DOHH2 (cell line): ENCODE results near the gene PPP1R14C.

Experiments used
- H3F3A ChIP-seq: fragments of 200-600 bp; sonication (generic), shearing (Covaris generic); 2 replicates; pipeline ENCODE4 v1.6.0; 2016; ENCODE audit warnings: antibody characterized with exemption, mild to moderate bottlenecking; ENCODE audit not compliant: control insufficient read depth, insufficient read depth
- H3K27ac ChIP-seq: fragments of 200-600 bp; sonication (generic); 2 replicates; pipeline ENCODE4 v1.5.1; 2014; ENCODE audit warnings: low read depth, mild to moderate bottlenecking, low read length, moderate library complexity
- H3K27me3 ChIP-seq: fragments of 200-600 bp; sonication (generic); 2 replicates; pipeline ENCODE4 v1.6.1; 2014; ENCODE audit warnings: mild to moderate bottlenecking, low read length, mixed read lengths; ENCODE audit not compliant: control insufficient read depth
- H3K36me3 ChIP-seq: fragments of 200-600 bp; sonication (generic); 2 replicates; pipeline ENCODE4 v1.6.1; 2014; ENCODE audit warnings: mild to moderate bottlenecking, low read length, moderate library complexity, mixed read lengths; ENCODE audit not compliant: control insufficient read depth
- H3K4me1 ChIP-seq: fragments of 200-600 bp; sonication (generic); 2 replicates; pipeline ENCODE4 v1.6.1; 2014; ENCODE audit warnings: mild to moderate bottlenecking, low read length, mixed read lengths; ENCODE audit not compliant: control insufficient read depth
- H3K4me2 ChIP-seq: fragments of 200-600 bp; sonication (generic); 2 replicates; pipeline ENCODE4 v1.6.0; 2014; ENCODE audit warnings: mild to moderate bottlenecking, low read length, moderate library complexity
- H3K4me3 ChIP-seq: fragments of 200-600 bp; sonication (generic); 2 replicates; pipeline ENCODE4 v1.5.1; 2014; ENCODE audit warnings: mild to moderate bottlenecking, low read length, mixed read lengths
- H3K79me2 ChIP-seq: fragments of 200-600 bp; sonication (generic); 2 replicates; pipeline ENCODE4 v1.6.1; 2014; ENCODE audit warnings: mild to moderate bottlenecking, low read length, mixed read lengths; ENCODE audit not compliant: control insufficient read depth
- H3K9me2 ChIP-seq: fragments of 200-600 bp; sonication (generic); replicated peaks from 2 replicates; pipeline ENCODE4 v1.6.1; 2014; ENCODE audit warnings: mild to moderate bottlenecking, low read length, mixed read lengths; ENCODE audit not compliant: control insufficient read depth
- H3K9me3 ChIP-seq: fragments of 200-600 bp; sonication (generic); 2 replicates; pipeline ENCODE4 v1.6.1; 2014; ENCODE audit warnings: antibody characterized with exemption, low read length, mixed read lengths; ENCODE audit not compliant: control insufficient read depth, insufficient read depth
- H4K20me1 ChIP-seq: fragments of 200-600 bp; sonication (generic); 2 replicates; pipeline ENCODE4 v1.6.0; 2014; ENCODE audit warnings: low read depth, mild to moderate bottlenecking, antibody characterized with exemption, low read length, moderate library complexity; ENCODE audit not compliant: control insufficient read depth, insufficient read depth
- EZH2phosphoT487 ChIP-seq: fragments of 200-600 bp; sonication (generic); IDR thresholded peaks from 2 replicates; pipeline ENCODE4 v1.6.1; 2017; ENCODE audit warnings: borderline replicate concordance, mild to moderate bottlenecking, antibody characterized with exemption, low read length, moderate library complexity, mixed read lengths
- TF ChIP-seq, protein P1 (sequence below): fragments of 200-600 bp; sonication (generic); IDR thresholded peaks from one replicate; pipeline ENCODE4 v1.5.1; 2014; ENCODE audit warnings: antibody characterized with exemption, mild to moderate bottlenecking, low read depth, low read length; ENCODE audit not compliant: poor library complexity, severe bottlenecking

The PPP1R14C gene

DNA sequence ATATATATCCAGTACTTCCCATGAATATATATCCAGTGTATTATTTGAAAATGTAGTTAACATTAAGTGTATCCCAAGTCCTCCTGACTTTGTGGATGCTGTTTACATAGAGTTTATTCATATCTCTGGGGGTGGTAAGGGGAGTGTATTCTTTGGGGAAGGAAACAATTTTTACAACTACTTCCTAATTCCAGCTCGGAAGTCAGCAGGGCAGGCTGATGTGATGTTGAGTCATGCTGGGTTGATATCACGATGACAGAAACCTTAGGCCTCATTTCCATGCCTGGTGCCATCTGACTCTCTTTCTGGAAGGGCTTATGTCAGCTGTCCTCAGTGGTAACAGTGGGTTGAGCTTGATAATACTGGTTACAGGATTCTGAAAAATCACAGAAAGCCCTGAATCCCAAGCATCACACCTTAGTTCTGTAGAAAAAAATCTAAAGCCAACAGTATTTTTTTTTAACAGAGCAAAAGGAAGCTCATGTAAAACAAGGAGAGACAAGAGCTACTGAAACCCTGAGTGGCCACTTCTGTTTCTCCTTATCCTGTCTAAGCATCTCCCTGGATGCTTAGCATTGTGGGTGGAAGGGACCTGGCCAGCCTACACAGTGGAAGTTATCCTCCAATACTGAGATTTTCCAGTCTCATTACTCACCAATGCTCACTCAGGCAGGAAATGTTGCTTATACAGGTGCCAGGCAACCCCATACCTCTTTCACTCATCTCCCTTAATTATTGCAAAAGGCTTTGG is 150.8 kb downstream of the PPP1R14C start:
- TF ChIP-seq, protein P1, sequence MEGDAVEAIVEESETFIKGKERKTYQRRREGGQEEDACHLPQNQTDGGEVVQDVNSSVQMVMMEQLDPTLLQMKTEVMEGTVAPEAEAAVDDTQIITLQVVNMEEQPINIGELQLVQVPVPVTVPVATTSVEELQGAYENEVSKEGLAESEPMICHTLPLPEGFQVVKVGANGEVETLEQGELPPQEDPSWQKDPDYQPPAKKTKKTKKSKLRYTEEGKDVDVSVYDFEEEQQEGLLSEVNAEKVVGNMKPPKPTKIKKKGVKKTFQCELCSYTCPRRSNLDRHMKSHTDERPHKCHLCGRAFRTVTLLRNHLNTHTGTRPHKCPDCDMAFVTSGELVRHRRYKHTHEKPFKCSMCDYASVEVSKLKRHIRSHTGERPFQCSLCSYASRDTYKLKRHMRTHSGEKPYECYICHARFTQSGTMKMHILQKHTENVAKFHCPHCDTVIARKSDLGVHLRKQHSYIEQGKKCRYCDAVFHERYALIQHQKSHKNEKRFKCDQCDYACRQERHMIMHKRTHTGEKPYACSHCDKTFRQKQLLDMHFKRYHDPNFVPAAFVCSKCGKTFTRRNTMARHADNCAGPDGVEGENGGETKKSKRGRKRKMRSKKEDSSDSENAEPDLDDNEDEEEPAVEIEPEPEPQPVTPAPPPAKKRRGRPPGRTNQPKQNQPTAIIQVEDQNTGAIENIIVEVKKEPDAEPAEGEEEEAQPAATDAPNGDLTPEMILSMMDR: no peak
- TF ChIP-seq EZH2phosphoT487: no peak
- H4K20me1 ChIP-seq: no peaks in the 10 kb centered on the region

DNA sequence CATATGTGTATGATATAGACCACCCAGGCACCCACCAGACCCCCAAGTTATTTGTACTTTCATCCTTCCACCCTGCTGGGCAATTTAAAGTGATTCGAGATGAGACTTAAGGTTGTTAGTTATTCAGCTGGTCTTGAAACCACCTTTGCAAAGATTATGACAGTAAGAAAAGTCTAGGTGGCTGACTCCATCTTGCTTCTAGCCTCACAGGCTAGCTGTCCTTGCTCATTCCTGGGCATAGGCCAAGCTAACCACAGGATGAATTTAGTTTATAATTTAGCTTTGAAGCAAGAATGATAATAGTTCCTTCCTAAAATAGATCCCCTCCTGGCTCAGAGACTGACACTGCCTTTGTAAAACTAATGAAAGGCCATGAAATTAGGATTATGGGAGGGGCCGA is 154.0 kb downstream of the PPP1R14C start:
- no peaks in the 10 kb centered on the region for H4K20me1 ChIP-seq
- peaks cover 21% of the 10 kb centered on the region for H3K9me3 ChIP-seq
- no peaks in the 10 kb centered on the region for H3F3A ChIP-seq
- peaks cover under 1% of the 10 kb centered on the region; the same call in 1 of the 2 replicates for H3K27me3 ChIP-seq
- no peak overlapping the region for H3K4me2 ChIP-seq
- no peak overlapping the region for H3K4me3 ChIP-seq
- H3K9me2 ChIP-seq: no peaks in the 10 kb centered on the region
- no peak overlapping the region for H3K27ac ChIP-seq
- no peaks in the 10 kb centered on the region for H3K36me3 ChIP-seq
- H3K79me2 ChIP-seq: no peaks in the 10 kb centered on the region
- H3K4me1 ChIP-seq: no peaks in the 10 kb centered on the region
- TF ChIP-seq EZH2phosphoT487: no peak
- TF ChIP-seq, protein P1: no peak

More for the DNA sequence above, 150.8 kb downstream of the PPP1R14C start:
- no peak overlapping the region for H3K27ac ChIP-seq
- peaks cover under 1% of the 10 kb centered on the region; the same call in 1 of the 2 replicates for H3K27me3 ChIP-seq
- no peaks in the 10 kb centered on the region for H3F3A ChIP-seq
- no peaks in the 10 kb centered on the region for H3K9me2 ChIP-seq
- no peak overlapping the region for H3K4me3 ChIP-seq
- peaks cover 21% of the 10 kb centered on the region for H3K9me3 ChIP-seq
- no peaks in the 10 kb centered on the region for H3K79me2 ChIP-seq
- H3K36me3 ChIP-seq: no peaks in the 10 kb centered on the region
- H3K4me1 ChIP-seq: no peaks in the 10 kb centered on the region
- no peak overlapping the region for H3K4me2 ChIP-seq

DNA sequence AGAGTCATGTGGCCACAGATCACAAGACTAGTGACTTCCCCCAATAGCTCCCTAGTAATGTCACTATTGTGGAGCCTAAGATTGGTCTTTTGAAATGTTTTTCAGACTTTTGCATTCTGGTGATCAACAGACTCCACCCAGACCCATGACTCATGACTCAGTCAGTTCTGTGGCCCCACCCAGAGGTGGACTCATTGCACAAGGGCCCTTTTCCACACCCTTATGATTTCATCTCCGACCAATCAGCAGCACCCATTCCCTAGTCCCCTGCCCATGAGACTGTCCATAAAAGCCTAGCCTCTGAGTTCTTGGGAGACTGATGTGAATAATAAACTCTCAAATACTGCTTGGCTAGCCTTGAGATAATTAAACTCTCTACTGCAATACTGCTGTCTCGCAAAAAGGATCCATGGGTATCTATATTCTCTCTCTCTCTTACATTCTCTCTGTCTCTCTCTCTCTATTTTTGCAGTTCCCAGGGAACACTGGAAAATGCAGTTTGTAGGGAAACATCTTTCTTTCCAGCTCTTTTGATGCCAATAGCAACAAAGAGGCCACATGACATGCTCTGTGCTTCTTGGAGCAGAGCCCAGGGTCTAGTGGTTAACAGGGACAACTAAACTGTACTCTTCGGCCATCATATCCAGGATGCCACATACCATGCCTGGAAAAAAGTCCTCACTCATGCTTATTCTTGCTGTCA is 154.6 kb downstream of the PPP1R14C start:
- no peak overlapping the region for H3K27ac ChIP-seq
- no peaks in the 10 kb centered on the region for H4K20me1 ChIP-seq
- peaks cover 4% of the 10 kb centered on the region; the same call in 1 of the 2 replicates for H3K27me3 ChIP-seq
- no peaks in the 10 kb centered on the region for H3K79me2 ChIP-seq
- no peaks in the 10 kb centered on the region for H3K36me3 ChIP-seq
- peaks cover 20% of the 10 kb centered on the region for H3K9me3 ChIP-seq
- no peaks in the 10 kb centered on the region for H3F3A ChIP-seq
- no peak overlapping the region for H3K4me3 ChIP-seq
- no peaks in the 10 kb centered on the region for H3K9me2 ChIP-seq
- H3K4me1 ChIP-seq: no peaks in the 10 kb centered on the region
- TF ChIP-seq, protein P1: no peak
- no peak for TF ChIP-seq EZH2phosphoT487
- H3K4me2 ChIP-seq: no peak overlapping the region
